GM12891 (cell line): ENCODE measurements around the gene NFATC1.

Source experiments
- PAX5 ChIP-seq: IDR thresholded peaks from 2 replicates; pipeline ENCODE4 v1.6.1; 2011; ENCODE audit warnings: low read length, moderate library complexity, mild to moderate bottlenecking; ENCODE audit not compliant: insufficient read depth, severe bottlenecking
- POLR2A ChIP-seq: IDR thresholded peaks from 2 replicates; pipeline ENCODE4 v1.6.1; 2011; ENCODE audit warnings: low read depth, low read length, control low read depth
- POLR2AphosphoS5 ChIP-seq: IDR thresholded peaks from 2 replicates; pipeline ENCODE4 v1.6.1; 2011; ENCODE audit warnings: low read depth, low read length, control low read depth
- TAF1 ChIP-seq: IDR thresholded peaks from 2 replicates; pipeline ENCODE4 v1.6.1; 2011; ENCODE audit warnings: low read depth, low read length, control low read depth

GRCh38 chr18:79452190-79452990 lies 56.7 kb downstream of the NFATC1 start:
- TF ChIP-seq POLR2A (no peak), POLR2AphosphoS5 (no peak), TAF1 (no peak), PAX5 (no peak)
